Type B pancreatic cell (in vitro differentiated cells): Measurements from ENCODE around the gene PEF1. TPM values are rescaled to one million over a fixed set of nuclear protein-coding genes. Genes with fewer than 3 reads are reported as not detected.
A peak's percentile ranks its signal among the peaks of the same experiment; 100 is the strongest.

Experiments used
- DNase-seq: peaks from one replicate; pipeline ENCODE4 v3.0.0; 2021; ENCODE audit warnings: mixed read lengths; ENCODE audit not compliant: unreplicated experiment; ENCODE audit errors: extremely low spot score
- H3K27ac Mint-ChIP-seq: 2 replicates; pipeline ENCODE4 v1.8.0; 2021; ENCODE audit warnings: mild to moderate bottlenecking, mixed read lengths
- H3K27me3 Mint-ChIP-seq: 2 replicates; pipeline ENCODE4 v1.8.0; 2021; ENCODE audit warnings: mixed read lengths
- H3K36me3 Mint-ChIP-seq: 2 replicates; pipeline ENCODE4 v1.8.0; 2021; ENCODE audit warnings: mixed read lengths
- H3K4me1 Mint-ChIP-seq: one replicate; pipeline ENCODE4 v1.8.0; 2021; ENCODE audit warnings: mixed read lengths; ENCODE audit not compliant: unreplicated experiment
- H3K4me3 Mint-ChIP-seq: 2 replicates; pipeline ENCODE4 v1.8.0; 2021; ENCODE audit warnings: mild to moderate bottlenecking, mixed read lengths
- H3K9me3 Mint-ChIP-seq: 2 replicates; pipeline ENCODE4 v1.8.0; 2021; ENCODE audit warnings: mixed read lengths
- total RNA-seq: library from RNA; stranded (reverse); gene quantifications from 2 replicates; pipeline ENCODE4 v1.2.1, GENCODE V29; 2021; ENCODE audit warnings: low replicate concordance
- TF ChIP-seq, protein P1 (sequence below): fragments of 200-600 bp; sonication (generic); conservative IDR thresholded peaks from 2 replicates; pipeline ENCODE4 v1.5.0; 2021; ENCODE audit warnings: antibody characterized with exemption, mild to moderate bottlenecking

Gene PEF1
- total RNA-seq, 1 donor from 2014 or later: 45.2 TPM

DNA sequence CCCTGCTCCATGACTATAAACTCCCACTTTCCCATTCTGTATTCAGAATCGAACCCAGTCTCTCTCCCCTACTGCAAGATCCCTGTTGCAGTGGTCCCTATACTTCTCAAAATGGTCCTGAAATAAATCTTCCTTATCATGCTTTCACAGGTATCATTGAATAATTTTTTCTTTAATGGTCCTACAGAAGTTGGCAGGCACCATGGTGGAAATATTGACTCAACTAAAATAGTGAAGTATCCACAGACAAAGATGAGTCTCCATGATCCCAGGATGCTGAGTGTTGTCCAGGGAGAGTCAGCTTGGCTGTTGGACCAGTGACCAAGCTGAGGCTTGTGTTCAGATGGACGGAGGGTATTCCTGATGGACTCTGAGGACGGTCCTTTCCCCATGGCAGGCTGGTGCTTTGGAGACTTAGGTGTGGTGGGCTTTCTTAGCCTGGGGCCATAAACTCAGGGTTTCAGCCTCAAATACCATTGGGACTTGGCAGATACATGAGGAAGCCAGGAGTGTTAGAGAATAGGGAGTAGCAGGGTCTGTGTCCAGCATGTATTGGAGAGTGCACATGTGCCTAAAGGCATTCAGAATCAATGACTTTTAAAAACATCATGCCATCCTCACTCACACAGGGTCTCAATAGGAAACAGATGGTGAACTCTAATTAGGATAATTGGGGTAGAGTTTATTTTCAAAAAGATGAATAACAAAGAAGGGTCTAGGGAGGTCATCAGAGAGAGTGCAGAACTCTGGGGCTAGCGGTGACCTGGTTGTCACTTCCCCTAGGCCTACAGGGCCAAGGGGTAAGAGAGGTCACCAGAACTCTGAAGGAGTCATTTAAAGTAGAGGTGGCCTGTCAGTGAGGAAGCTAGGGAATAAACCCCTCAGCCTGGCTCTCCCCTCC lies 48.6 kb downstream of the PEF1 start:
- TF ChIP-seq, protein P1, sequence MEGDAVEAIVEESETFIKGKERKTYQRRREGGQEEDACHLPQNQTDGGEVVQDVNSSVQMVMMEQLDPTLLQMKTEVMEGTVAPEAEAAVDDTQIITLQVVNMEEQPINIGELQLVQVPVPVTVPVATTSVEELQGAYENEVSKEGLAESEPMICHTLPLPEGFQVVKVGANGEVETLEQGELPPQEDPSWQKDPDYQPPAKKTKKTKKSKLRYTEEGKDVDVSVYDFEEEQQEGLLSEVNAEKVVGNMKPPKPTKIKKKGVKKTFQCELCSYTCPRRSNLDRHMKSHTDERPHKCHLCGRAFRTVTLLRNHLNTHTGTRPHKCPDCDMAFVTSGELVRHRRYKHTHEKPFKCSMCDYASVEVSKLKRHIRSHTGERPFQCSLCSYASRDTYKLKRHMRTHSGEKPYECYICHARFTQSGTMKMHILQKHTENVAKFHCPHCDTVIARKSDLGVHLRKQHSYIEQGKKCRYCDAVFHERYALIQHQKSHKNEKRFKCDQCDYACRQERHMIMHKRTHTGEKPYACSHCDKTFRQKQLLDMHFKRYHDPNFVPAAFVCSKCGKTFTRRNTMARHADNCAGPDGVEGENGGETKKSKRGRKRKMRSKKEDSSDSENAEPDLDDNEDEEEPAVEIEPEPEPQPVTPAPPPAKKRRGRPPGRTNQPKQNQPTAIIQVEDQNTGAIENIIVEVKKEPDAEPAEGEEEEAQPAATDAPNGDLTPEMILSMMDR: no peak
- Mint-ChIP-seq H3K9me3 (no peaks in the 10 kb centered on the region), H3K36me3 (no peaks in the 10 kb centered on the region), H3K4me1 (peaks cover 24% of the 10 kb centered on the region), H3K4me3 (no peak overlapping the region), H3K27me3 (peaks cover 12% of the 10 kb centered on the region), H3K27ac (peak overlapping the region; percentile 14)
- DNase-seq: peak; percentile 27

DNA sequence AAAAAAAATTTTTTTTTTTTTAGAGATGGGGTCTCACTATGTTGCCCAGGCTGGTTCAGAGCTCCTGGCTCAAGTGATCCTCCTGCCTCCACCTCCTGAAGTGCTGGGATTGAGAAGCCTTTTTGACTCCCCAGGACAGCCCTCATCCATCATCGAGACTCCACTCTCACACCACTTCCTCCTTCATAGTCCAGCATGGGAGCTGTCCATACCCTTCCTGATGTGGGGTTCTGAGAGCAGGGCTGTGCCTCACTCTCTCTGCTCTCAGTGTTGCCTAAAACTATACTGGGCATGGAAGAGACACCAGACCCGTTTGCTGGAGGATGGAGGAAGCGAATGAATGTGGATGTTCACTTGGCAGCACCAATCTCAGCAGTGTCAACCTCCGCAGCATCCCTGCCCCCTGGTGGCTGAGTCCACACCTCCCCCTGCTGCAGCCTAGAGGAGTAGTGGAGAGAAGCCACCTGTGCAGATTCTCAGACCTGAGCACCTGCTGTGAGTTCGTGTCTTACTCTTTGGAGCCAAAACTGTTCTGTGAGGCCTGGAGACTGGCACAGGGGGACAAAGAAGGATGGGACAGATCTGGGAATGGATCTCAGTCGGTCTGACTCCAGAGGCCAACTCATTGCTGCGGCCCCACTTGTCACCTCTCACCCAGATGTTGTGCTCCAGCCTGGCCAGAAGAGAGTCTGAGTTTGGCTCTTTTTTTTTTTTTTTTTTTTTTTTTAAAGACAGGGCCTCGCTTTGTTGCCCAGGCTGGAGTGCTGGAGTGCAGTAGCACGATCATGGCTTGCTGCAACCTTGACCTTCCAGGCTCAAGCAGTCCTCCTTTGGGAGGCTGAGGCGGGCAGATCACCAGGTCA lies 50.7 kb downstream of the PEF1 start:
- H3K27me3 Mint-ChIP-seq: peaks cover 26% of the 10 kb centered on the region
- H3K4me1 Mint-ChIP-seq: peaks cover 27% of the 10 kb centered on the region
- no peak overlapping the region for H3K27ac Mint-ChIP-seq
- peak; percentile 77 for DNase-seq
- no peaks in the 10 kb centered on the region for H3K36me3 Mint-ChIP-seq
- no peaks in the 10 kb centered on the region for H3K9me3 Mint-ChIP-seq
- TF ChIP-seq, protein P1: peak; percentile 80
- no peak overlapping the region for H3K4me3 Mint-ChIP-seq

DNA sequence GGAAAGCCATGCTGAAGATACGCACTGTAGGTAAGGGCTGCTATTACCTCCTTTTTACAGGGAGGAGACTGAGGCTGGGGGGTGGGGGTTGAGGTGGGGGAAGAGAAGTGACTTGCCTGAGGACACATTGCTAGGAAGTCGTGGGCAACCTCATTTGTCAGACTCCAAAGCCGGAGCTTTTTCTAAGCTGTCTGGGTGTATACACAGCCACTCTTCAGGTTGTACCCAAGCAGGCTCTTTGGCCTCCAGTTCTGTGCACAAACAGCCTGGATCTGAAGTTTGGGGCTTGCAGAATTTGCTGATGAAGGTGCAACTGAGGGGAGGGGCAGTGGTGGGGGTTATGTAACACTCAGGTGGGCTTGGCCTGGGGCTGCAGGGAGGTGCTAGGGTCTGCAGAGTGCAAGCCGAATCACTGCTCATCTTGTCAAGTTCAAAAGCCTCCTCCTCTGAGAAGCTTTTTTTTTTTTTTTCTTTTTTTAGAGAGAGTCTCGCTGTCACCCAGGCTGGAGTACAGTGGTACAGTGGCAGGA lies 51.5 kb downstream of the PEF1 start:
- Mint-ChIP-seq H3K4me3 (no peak overlapping the region), H3K4me1 (peaks cover 27% of the 10 kb centered on the region), H3K36me3 (no peaks in the 10 kb centered on the region), H3K27me3 (peaks cover 27% of the 10 kb centered on the region), H3K9me3 (no peaks in the 10 kb centered on the region), H3K27ac (no peak overlapping the region)
- peak; percentile 45 for DNase-seq
- TF ChIP-seq, protein P1: no peak

DNA sequence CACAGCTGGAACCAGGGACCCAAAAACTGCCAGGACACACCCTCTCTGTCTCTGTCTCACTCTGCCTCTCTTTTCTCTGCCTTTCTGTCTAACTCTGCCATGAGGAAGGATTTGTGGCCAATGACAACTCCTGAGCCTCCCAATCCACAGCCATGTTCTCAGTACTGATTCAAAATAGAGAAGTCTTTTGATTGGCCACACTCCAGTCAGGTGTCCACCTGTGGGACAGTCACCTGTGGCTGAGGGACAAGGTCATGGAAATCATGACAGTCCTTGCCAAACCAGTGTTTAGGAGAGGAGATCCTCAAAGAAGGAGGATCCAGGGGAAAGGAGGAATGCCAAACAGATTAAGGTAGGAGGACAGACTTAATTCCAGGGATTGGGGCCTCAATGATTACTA lies 52.5 kb downstream of the PEF1 start:
- Mint-ChIP-seq H3K27me3 (peaks cover 32% of the 10 kb centered on the region), H3K9me3 (no peaks in the 10 kb centered on the region), H3K27ac (no peak overlapping the region), H3K36me3 (no peaks in the 10 kb centered on the region), H3K4me1 (peaks cover 27% of the 10 kb centered on the region), H3K4me3 (no peak overlapping the region)
- DNase-seq: peak; percentile 18
- TF ChIP-seq, protein P1: no peak

DNA sequence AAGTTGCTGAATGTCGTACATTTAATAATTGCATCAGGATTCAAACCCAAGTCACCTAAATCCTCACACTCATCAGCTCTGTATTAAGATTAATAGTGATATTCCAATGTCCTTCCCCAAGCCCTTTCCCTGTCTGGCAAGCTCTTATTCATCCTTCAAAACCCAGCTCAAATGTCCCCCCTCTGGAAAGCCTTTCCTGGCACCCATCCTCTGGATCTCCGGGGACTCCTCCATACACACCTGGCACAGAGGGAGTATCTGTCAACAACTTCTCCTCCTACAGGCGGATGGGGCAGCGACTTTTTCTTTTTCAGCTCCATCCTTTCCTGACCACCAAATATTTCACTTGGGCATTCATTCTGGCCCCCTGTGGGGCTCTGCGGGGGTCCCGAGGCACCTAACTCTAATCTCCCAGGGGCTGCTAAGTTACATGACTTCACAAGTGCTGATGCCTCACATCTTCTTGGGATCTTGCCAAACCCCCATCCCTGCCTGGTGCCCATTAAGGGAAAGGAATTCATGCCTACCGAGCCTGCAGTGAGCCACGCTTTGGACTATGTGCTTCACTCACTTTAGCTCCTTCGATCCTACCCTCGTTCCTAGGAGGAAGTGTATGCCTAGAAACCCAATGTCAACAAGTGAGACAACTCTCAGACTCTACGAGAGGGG lies 53.1 kb downstream of the PEF1 start:
- TF ChIP-seq, protein P1: no peak
- peak; percentile 59 for DNase-seq
- H3K4me3 Mint-ChIP-seq: no peak overlapping the region
- no peaks in the 10 kb centered on the region for H3K36me3 Mint-ChIP-seq
- no peak overlapping the region for H3K27ac Mint-ChIP-seq
- H3K9me3 Mint-ChIP-seq: no peaks in the 10 kb centered on the region
- H3K27me3 Mint-ChIP-seq: peaks cover 32% of the 10 kb centered on the region
- peaks cover 22% of the 10 kb centered on the region for H3K4me1 Mint-ChIP-seq
